Stimulated activated CD8-positive, alpha-beta memory T cell treated with anti-CD3 and anti-CD28 coated beads, Interleukin-7, amount 100 ng/mL, for 24 hours (primary cell): ENCODE results near the gene HIVEP1.

Experiments used
- DNase-seq: peaks from one replicate; pipeline ENCODE4 v3.0.0-alpha.2; 2020; ENCODE audit warnings: low read depth

Gene HIVEP1

GRCh38 chr6:12012038-12012557 is at the start of gene HIVEP1:
TSS of gene HIVEP1 (plus strand) at chr6:12012312. CDS start at chr6:12015629, 3,317 bp downstream.
- DNase-seq: no peak

DNA sequence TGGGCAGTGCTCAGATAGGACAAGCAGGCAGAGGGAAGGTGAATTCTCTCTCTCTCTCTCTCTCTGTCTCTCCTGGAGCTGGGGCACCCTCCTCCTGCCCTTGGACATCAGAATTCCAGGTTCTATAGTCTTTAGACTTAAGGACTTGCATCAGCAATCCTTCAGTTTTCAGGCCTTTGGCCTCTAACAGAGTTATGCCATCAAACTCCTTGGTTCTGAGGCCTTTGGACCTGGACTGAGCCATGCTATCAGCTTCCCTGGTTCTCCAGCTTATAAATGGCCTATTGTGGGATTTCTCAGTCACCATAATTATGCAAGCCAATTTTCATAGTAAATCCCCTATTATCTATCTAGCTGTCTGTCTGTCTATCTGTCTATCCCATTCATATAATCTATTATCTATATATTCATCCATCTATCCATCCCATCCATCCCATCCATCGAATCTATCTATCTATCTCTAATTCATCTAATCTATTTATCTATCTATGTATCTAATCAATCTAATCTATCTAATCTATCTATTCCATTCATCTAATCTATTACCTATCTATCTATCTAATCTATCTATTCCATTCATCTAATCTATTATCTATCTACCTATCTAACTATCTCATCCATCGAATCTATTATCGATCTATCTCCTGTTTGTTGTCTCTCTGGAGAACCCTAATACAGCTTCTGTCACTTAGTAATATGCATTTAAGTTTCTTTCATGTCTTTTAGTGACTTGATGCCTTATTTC is 48.2 kb upstream of the HIVEP1 start:
- no peak for DNase-seq

GRCh38 chr6:11964729-11965335 is 47.3 kb upstream of the HIVEP1 start:
- DNase-seq: no peak

- no peak for DNase-seq
These were observed 46.6 kb upstream of the HIVEP1 start for GRCh38 chr6:11965499-11965898.

- DNase-seq: no peak
These were observed 43.8 kb upstream of the HIVEP1 start for GRCh38 chr6:11968241-11968806.

- no peak for DNase-seq
These were observed 43.0 kb upstream of the HIVEP1 start for GRCh38 chr6:11969092-11969491.

DNA sequence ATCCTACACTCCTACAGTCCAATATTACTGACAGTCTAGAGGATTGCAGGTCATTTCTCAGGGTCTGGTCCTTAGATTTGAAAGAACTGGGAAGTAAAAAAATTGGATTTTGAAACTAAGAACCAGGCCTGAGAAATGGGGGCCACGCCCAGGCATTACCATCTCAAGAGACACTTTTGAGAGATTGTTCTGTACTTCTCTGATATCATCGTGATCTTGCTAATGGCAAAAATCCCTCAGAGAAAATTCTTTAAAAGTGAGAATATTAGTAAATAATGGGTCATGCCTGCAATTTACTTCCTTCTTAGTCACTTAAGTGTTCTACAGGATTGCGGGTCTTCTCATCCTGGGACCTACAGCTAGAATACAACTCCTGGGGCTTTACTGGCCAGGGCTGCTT is 42.0 kb upstream of the HIVEP1 start:
- no peak for DNase-seq

GRCh38 chr6:11971154-11971553 is 41.0 kb upstream of the HIVEP1 start:
- no peak for DNase-seq

GRCh38 chr6:11972270-11972669 is 39.8 kb upstream of the HIVEP1 start:
- no peak for DNase-seq

- no peak for DNase-seq
These were observed 39.3 kb upstream of the HIVEP1 start for GRCh38 chr6:11972806-11973205.

- DNase-seq: no peak
These were observed 38.9 kb upstream of the HIVEP1 start for GRCh38 chr6:11973238-11973637.

GRCh38 chr6:11974089-11974488 is 38.0 kb upstream of the HIVEP1 start:
- DNase-seq: no peak

DNA sequence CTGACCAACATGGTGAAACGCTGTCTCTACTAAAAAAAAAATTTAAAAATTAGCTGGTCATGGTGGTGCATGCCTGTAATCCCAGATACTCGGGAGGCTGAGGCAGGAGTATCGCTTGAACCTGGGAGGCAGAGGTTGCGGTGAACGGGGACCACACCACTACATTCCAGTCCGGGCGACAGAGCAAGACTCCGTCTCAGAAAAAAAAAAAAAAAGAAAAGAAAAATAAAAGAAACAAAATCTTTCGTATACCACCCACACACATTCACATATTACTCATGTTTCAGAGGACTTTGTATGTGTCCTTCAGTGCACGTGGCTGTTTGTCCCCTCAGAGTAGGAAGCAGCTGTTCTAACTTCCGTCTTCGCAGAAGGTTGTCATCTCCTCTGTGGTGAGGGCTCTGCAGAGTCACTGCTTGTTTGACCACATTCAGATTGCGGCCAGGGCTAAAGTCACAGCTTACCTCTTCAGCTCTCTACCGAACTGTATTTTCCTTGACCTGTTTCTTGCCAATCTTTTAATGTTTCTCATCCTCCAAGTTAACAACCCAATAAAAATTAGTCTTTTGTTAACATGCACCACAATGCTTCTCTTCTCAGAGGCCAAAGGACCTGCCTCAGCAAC is 36.6 kb upstream of the HIVEP1 start:
- no peak for DNase-seq

DNA sequence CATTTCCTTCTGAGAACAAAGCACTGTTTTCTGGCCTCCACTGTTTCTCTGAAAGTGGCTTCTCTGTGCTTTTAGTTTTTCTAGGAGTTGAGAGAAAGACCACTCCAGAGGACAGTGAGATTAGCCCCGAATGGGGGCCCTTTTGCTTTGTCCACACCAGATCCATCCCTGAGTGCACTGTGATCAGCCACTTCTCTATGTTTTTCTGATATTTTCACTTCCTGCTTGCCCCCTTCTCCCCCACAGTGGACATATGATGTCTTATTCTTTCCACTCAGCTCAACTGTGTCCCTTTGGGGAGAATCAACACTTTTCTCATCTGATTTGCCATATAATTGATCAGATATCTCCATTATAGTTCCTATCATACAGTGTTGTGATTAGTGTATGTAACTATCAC is 35.6 kb upstream of the HIVEP1 start:
- DNase-seq: no peak

DNA sequence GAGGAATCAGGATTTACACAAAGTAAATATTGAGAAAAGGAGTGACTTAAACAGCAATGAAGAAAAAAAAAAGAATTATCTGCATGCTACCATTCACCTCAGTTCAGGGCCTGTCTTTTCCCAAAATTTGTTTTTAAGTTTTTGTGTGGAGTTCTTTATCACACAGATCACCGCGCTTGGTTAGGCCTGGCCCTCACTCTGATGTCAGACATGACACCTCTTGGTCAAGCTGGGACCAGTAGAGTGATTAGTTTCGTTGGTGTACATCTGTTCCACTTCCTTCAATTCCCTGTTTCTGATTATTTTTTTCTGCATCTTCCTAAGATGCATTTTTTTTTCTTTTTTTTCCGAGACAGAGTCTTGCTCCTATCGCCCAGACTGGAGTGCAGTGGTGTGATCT is 34.9 kb upstream of the HIVEP1 start:
- DNase-seq: no peak

- DNase-seq: no peak
These were observed 34.4 kb upstream of the HIVEP1 start for GRCh38 chr6:11977738-11978137.

- DNase-seq: no peak
These were observed 33.7 kb upstream of the HIVEP1 start for GRCh38 chr6:11978169-11978987.

GRCh38 chr6:11979866-11980265 is 32.2 kb upstream of the HIVEP1 start:
- no peak for DNase-seq

DNA sequence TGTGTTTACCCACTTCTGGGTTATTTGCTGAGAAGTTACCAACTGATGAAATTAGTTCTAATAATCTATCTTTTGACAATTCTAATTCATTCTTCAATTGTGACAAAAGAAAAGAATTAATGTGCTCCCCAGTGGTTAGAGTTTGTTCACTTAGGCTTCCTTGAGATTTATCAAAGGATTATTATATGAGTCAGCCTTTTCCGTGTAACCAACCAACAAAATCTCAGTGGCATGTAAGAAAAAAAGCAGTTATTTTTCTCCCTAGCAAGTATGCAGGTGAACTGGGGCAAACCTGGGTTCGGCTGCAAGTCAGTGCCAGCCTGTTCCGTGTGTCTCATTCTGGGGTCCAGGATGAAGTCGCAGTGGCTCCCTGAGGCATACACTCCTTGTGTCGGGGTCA is 28.8 kb upstream of the HIVEP1 start:
- no peak for DNase-seq

DNA sequence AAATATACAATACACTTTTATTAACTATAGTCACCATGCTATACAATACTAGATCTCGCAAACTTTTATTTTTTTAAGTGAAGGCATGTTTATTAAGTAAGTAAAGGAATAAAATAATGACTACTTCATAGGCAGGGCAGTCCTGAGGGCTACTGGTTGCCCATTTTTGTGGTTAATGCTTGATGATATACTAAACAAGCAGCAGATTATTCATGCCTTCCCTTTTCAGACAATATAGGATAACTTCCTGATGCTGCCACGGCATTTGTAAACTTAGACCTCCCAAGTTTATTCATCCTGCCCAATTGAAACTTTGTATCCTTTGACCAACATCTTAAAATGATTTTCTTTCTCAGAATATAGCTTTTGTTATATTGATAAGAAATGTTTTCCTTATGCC is 24.7 kb upstream of the HIVEP1 start:
- no peak for DNase-seq

GRCh38 chr6:11989386-11989785 is 22.7 kb upstream of the HIVEP1 start:
- DNase-seq: no peak

GRCh38 chr6:11992086-11992485 is 20.0 kb upstream of the HIVEP1 start:
- DNase-seq: no peak
